ENCODE results near the gene ABHD8. TPM values are rescaled to one million over a fixed set of nuclear protein-coding genes. Genes with fewer than 3 reads are reported as not detected.

Gene ABHD8, protein sequence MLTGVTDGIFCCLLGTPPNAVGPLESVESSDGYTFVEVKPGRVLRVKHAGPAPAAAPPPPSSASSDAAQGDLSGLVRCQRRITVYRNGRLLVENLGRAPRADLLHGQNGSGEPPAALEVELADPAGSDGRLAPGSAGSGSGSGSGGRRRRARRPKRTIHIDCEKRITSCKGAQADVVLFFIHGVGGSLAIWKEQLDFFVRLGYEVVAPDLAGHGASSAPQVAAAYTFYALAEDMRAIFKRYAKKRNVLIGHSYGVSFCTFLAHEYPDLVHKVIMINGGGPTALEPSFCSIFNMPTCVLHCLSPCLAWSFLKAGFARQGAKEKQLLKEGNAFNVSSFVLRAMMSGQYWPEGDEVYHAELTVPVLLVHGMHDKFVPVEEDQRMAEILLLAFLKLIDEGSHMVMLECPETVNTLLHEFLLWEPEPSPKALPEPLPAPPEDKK
- 2.0 to 3.2 TPM (median 3.1 TPM) in 5 replicates for total RNA-seq (2022; extraction: Qiagen RNA extraction; ENCODE audit: low read depth)

DNA sequence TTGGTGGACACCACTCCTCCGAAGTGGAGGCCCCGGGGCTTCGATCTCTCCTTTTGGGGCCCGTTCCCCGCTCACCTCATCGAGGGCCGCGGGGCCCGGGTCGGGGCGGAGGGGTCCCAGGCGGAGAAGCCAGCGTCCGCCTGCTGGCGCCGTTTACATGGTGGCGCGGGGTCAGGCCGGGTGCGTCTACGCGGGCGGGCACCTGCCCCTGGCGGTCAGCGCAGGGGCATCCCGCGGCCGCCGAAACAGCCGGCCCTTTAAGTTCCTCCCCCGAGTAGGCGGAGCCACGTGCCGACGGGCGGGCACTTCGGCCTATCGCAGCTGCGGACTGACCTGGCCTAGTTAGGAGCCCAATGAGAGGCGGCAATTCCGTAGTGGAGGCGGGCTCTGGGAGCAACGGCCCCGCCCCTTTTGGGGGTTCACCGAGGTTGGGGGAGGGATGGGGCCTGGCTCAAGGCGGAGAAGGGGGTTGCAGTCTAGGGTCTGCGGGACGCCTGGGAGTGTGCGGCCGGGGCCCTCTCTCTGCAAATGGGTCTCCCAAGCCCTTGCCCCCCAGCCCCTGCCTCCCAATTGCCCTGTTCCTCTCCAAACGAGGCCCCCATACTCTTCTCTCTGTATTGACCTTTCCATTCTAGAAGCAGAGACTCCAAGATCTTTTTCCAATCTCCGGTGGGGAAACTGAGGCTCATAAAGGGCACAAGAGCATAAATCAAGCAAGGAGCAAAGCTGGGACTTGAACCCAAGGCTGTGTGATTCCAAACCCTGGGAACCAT is at the start of gene ABHD8:
ABHD8 (minus strand) TSS at position 259 of the 773 bp plus-strand sequence. CDS start 1,809 bp downstream, outside the sequence.

GRCh38 chr19:17336872-17337674 is 33.8 kb upstream of the ABHD8 start, which contains the start of gene GTPBP3:
GTPBP3 (plus strand) TSS chr19:17337553; CDS start chr19:17337612, 59 bp downstream.

GRCh38 chr19:17334414-17335409 is 31.5 kb upstream of the ABHD8 start, which contains the start of gene ANO8:
ANO8 (minus strand) TSS chr19:17334855; CDS start chr19:17334670, 185 bp downstream.

GRCh38 chr19:17309198-17309964 is 6.2 kb upstream of the ABHD8 start, which contains the start of gene DDA1:
DDA1 (plus strand) TSS chr19:17309563; CDS start chr19:17309655, 92 bp downstream.

DNA sequence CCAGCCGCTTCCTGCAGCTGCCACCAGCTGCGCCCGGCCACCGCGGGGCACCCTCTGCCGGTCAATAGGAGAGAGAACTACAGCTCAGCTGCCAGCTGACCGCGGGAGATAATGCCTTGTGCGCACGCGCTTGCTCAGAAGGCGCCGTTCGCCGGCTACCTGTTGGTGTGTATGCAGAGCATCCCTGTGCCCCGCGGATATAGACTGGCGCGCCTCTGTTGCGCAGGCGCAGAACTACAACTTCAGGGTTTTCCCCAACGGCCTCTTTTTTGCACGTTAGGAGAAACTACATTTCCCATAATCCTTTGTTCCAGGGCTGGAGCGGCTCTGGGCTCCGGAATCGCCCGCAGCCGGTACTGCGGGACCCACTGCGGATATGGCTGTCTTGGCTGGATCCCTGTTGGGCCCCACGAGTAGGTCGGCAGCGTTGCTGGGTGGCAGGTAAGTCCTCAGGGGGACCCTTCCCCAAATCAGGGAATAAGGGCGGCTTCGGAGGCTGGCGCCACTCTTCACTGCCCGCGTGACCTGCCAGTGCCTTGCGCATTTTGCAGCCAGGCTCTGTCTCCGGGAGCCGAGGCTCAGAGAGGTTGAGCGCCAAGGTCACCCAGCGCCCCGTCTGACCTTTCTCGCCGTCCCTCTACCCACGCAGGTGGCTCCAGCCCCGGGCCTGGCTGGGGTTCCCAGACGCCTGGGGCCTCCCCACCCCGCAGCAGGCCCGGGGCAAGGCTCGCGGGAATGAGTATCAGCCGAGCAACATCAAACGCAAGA is 2.5 kb upstream of the ABHD8 start, which contains the start of gene MRPL34:
MRPL34 (plus strand) TSS at position 356 of the 768 bp plus-strand sequence; CDS start at position 377, 21 bp downstream.

GRCh38 chr19:17281391-17282304 is 21.6 kb downstream of the ABHD8 start, which contains the start of gene ANKLE1:
ANKLE1 (plus strand) TSS chr19:17281901; CDS start chr19:17281921, 20 bp downstream.

DNA sequence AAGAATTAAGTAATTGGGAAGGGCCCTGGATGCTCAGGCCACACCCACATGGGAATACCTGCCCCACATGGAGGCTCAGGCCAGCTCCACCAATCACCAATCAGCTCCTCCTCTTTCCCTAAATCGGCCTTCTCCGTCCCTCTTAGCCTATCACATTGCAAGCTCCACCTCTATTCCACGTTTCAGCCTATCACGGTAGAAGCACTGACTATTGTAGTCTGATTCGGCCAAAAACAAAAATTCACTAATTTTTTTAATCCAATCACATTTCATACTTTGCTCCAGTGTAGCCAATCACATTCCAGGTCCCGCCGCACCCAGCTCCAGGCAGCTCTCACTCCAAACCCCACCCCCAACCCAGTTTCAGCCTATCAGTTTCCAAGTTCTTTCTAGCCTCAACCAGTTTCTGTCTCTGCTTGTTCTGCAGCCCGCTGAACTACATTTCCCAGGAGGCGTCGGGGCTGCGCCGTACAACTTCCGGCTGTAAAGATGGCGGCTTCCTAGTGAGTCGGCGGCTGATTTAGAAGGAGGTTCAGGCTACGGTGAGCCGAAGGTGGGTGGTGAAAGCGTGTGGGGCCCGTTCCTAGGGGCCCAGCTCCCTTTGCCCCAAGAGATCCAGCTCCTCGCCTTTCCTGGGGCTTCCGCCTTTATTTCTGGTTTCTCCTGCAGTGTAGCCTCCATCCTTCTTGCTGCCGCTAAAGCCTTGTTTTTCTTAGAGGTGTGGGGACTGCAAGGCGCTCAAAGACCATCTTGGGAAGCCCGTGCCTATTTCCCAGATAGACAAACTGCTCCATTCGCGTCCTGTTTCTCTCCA is 36.0 kb downstream of the ABHD8 start, which contains the start of gene BABAM1:
BABAM1 (plus strand) TSS at position 469 of the 814 bp plus-strand sequence. CDS start 1,364 bp downstream, outside the sequence.

DNA sequence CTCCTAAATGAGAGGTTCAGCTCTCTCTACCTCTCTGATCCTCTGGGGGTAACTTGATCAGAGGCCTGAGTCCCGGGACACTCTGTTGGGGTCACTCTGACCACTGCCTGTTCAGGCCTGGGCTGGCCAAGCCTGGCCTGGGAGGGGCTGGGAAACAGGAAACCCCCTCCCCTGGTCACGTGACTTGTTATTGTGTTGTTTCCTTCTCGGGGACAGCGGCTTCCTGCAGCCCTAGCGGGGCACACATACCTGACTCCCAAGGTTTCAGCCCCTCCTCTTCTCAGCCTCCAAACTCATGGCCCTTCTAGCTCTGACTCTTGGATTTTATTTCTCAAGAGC is 38.6 kb downstream of the ABHD8 start, which contains the start of gene USHBP1:
USHBP1 (minus strand) TSS at position 105 of the 339 bp plus-strand sequence. CDS start 446 bp downstream, outside the sequence.

GRCh38 chr19:17245535-17245984 is 57.7 kb downstream of the ABHD8 start, which contains the start of gene NR2F6:
NR2F6 (minus strand) TSS chr19:17245919; CDS start chr19:17245220, 699 bp downstream.

Other genes with a start within 250 kb of the ABHD8 start
- 13.7 to 17.1 TPM (median 15.3 TPM) in 5 replicates for gene HAUS8, start 228.0 kb downstream of the ABHD8 start, total RNA-seq (2022; extraction: Qiagen RNA extraction; ENCODE audit: low read depth)
- 24.8 to 39.5 TPM (median 35.9 TPM) in 5 replicates for gene MYO9B, start 227.6 kb downstream of the ABHD8 start, total RNA-seq (2022; extraction: Qiagen RNA extraction; ENCODE audit: low read depth)
- gene USE1, start 88.1 kb downstream of the ABHD8 start, total RNA-seq (2022; extraction: Qiagen RNA extraction; ENCODE audit: low read depth): 12.2 to 17.8 TPM (median 16.3 TPM) in 5 replicates
- 8.0 to 13.5 TPM (median 11.6 TPM) in 5 replicates for gene OCEL1, start 77.2 kb downstream of the ABHD8 start, total RNA-seq (2022; extraction: Qiagen RNA extraction; ENCODE audit: low read depth)
- 25.5 to 79.2 TPM (median 72.8 TPM) in 5 replicates for gene NR2F6, start 57.5 kb downstream of the ABHD8 start, total RNA-seq (2022; extraction: Qiagen RNA extraction; ENCODE audit: low read depth)
- not detected in 5 replicates for gene USHBP1, start 38.7 kb downstream of the ABHD8 start, total RNA-seq (2022; extraction: Qiagen RNA extraction; ENCODE audit: low read depth)
- 58.2 to 67.7 TPM (median 62.6 TPM) in 5 replicates for gene BABAM1, start 36.0 kb downstream of the ABHD8 start, total RNA-seq (2022; extraction: Qiagen RNA extraction; ENCODE audit: low read depth)
- gene ANKLE1, start 21.5 kb downstream of the ABHD8 start, total RNA-seq (2022; extraction: Qiagen RNA extraction; ENCODE audit: low read depth): 0.12 to 0.90 TPM (median 0.52 TPM) in 5 replicates
- gene MRPL34, start 2.4 kb upstream of the ABHD8 start, total RNA-seq (2022; extraction: Qiagen RNA extraction; ENCODE audit: low read depth): 40.0 to 98.7 TPM (median 87.8 TPM) in 5 replicates
- 46.6 to 71.6 TPM (median 63.9 TPM) in 5 replicates for gene DDA1, start 6.1 kb upstream of the ABHD8 start, total RNA-seq (2022; extraction: Qiagen RNA extraction; ENCODE audit: low read depth)
- gene ANO8, start 31.4 kb upstream of the ABHD8 start, total RNA-seq (2022; extraction: Qiagen RNA extraction; ENCODE audit: low read depth): 1.6 to 5.5 TPM (median 4.3 TPM) in 5 replicates
- gene GTPBP3, start 34.1 kb upstream of the ABHD8 start, total RNA-seq (2022; extraction: Qiagen RNA extraction; ENCODE audit: low read depth): 15.3 to 25.9 TPM (median 22.8 TPM) in 5 replicates
- not detected in 5 replicates for gene PLVAP, start 73.9 kb upstream of the ABHD8 start, total RNA-seq (2022; extraction: Qiagen RNA extraction; ENCODE audit: low read depth)
- not detected in 5 replicates for gene CCDC194, start 90.8 kb upstream of the ABHD8 start, total RNA-seq (2022; extraction: Qiagen RNA extraction; ENCODE audit: low read depth)
- gene BST2, start 102.2 kb upstream of the ABHD8 start, total RNA-seq (2022; extraction: Qiagen RNA extraction; ENCODE audit: low read depth): 0.23 to 0.35 TPM (median 0.32 TPM) in 3 of 5 replicates, not detected in the others
- gene MVB12A, start 116.6 kb upstream of the ABHD8 start, total RNA-seq (2022; extraction: Qiagen RNA extraction; ENCODE audit: low read depth): 22.5 to 43.2 TPM (median 39.3 TPM) in 5 replicates
- 0.14 to 0.91 TPM (median 0.63 TPM) in 5 replicates for gene TMEM221, start 145.2 kb upstream of the ABHD8 start, total RNA-seq (2022; extraction: Qiagen RNA extraction; ENCODE audit: low read depth)
- not detected in 5 replicates for gene NXNL1, start 157.5 kb upstream of the ABHD8 start, total RNA-seq (2022; extraction: Qiagen RNA extraction; ENCODE audit: low read depth)
- 1.7 to 3.6 TPM (median 2.8 TPM) in 5 replicates for gene SLC27A1, start 167.1 kb upstream of the ABHD8 start, total RNA-seq (2022; extraction: Qiagen RNA extraction; ENCODE audit: low read depth)
- 41.7 to 79.6 TPM (median 75.4 TPM) in 5 replicates for gene PGLS, start 208.2 kb upstream of the ABHD8 start, total RNA-seq (2022; extraction: Qiagen RNA extraction; ENCODE audit: low read depth)